ENCODE results near the gene ACTR5. TPM values are rescaled to one million over a fixed set of nuclear protein-coding genes. Genes with fewer than 3 reads are reported as not detected.

Gene ACTR5
- total RNA-seq, 3 donors from 2014 or later = 8.5 to 15.4 (median 13.0) TPM

DNA sequence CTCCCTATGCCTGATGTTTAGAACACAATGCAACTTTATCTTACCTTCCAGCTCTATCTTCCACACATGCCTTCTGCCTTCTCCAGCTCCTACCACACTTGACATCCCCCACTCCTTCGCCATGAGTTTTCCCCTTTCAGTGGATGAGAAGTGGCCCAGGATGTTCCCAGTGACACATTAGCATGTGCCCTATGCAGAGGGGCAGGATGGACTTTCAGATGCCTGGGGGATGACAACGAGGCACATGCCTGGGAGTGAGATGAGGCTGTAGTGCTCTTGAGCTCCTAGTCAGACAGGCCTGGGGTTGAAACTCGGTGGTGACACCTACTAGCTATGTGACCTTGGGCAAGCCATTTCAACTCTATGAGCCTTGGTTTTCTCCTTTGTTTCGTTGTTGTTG is 44.1 kb upstream of the ACTR5 start:
- no peaks in the 10 kb centered on the region for H3K4me1 ChIP-seq
- TF ChIP-seq POLR2A (IDR thresholded peaks at IDR 0.05) = no peak
- TF ChIP-seq, protein P1, sequence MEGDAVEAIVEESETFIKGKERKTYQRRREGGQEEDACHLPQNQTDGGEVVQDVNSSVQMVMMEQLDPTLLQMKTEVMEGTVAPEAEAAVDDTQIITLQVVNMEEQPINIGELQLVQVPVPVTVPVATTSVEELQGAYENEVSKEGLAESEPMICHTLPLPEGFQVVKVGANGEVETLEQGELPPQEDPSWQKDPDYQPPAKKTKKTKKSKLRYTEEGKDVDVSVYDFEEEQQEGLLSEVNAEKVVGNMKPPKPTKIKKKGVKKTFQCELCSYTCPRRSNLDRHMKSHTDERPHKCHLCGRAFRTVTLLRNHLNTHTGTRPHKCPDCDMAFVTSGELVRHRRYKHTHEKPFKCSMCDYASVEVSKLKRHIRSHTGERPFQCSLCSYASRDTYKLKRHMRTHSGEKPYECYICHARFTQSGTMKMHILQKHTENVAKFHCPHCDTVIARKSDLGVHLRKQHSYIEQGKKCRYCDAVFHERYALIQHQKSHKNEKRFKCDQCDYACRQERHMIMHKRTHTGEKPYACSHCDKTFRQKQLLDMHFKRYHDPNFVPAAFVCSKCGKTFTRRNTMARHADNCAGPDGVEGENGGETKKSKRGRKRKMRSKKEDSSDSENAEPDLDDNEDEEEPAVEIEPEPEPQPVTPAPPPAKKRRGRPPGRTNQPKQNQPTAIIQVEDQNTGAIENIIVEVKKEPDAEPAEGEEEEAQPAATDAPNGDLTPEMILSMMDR (IDR thresholded peaks at IDR 0.05) = no peak
- H3K27me3 ChIP-seq = peaks cover 0 to 73% of the 10 kb centered on the region in 2 donors
- H3K4me3 ChIP-seq = no peak overlapping the region
- H3K9me3 ChIP-seq = no peaks in the 10 kb centered on the region
- intact Hi-C loops (cut with DNase I; ENCODE audit: low total_unique reads) = no loop called here
- H3K27ac ChIP-seq = no peak overlapping the region
- no peak for DNase-seq (ENCODE audit: low spot score in 2 of 2)
- no peaks in the 10 kb centered on the region for H3K36me3 ChIP-seq

DNA sequence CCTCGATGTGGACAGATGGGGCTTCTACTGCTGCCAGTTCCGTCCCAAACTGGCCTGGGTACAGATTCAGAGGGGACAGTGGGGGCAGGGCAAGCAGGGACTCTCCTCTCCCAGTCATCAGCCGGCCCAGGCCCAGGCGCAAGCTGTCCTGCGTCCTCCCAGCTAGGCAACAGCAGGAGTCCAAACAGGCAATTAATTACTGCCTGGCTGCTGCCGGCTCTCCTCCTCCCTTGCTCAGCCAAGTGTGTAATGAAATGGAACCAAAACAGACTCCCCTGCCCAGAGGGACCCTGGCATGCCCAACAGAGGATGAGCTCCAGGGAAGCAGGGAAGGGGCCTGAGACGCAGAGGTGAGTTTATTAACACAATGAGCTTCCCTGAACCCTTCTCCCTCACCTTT is 41.8 kb upstream of the ACTR5 start:
- H3K36me3 ChIP-seq = no peaks in the 10 kb centered on the region
- DNase-seq (ENCODE audit: low spot score in 2 of 2) = no peak
- no peaks in the 10 kb centered on the region for H3K4me1 ChIP-seq
- H3K9me3 ChIP-seq = no peaks in the 10 kb centered on the region
- H3K27me3 ChIP-seq = peaks cover 0 to 57% of the 10 kb centered on the region in 2 donors
- H3K27ac ChIP-seq = no peak overlapping the region
- no peak for TF ChIP-seq POLR2A (IDR thresholded peaks at IDR 0.05)
- no peak for TF ChIP-seq POLR2AphosphoS5 (IDR thresholded peaks at IDR 0.05)
- TF ChIP-seq, protein P1 (IDR thresholded peaks at IDR 0.05) = no peak
- intact Hi-C loops (cut with DNase I; ENCODE audit: low total_unique reads) = no loop called here
- no peak overlapping the region for H3K4me3 ChIP-seq

DNA sequence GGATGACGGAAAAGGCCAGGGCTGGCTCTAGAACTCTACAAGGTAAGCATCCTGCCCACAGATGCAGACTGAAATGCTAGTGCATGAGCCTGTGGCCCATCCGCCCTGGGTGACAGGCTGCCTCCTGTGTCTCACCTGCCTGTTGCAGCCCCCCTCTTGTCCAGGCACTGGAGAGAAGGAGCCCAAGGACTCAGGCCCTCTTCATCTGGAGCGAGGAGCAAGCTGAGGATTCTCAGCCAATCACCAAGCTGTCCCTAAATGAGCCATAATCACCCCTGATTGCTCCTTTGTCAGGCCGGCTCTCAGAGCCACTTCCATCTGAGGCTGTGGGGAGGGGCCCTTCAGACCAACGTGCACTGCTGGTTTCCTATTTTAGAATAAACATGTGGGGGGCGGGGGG is 34.0 kb upstream of the ACTR5 start:
- Histone ChIP-seq H3K9me3 (no peaks in the 10 kb centered on the region), H3K27ac (no peak overlapping the region), H3K4me3 (no peak overlapping the region), H3K36me3 (no peaks in the 10 kb centered on the region), H3K27me3 (peaks cover 0 to 67% of the 10 kb centered on the region in 2 donors), H3K4me1 (no peaks in the 10 kb centered on the region)
- TF ChIP-seq POLR2AphosphoS5 (IDR thresholded peaks at IDR 0.05) (no peak), POLR2A (IDR thresholded peaks at IDR 0.05) (no peak)
- TF ChIP-seq, protein P1 (IDR thresholded peaks at IDR 0.05) = no peak
- no peak for DNase-seq (ENCODE audit: low spot score in 2 of 2)
- intact Hi-C loops (cut with DNase I; ENCODE audit: low total_unique reads) = no loop called here

DNA sequence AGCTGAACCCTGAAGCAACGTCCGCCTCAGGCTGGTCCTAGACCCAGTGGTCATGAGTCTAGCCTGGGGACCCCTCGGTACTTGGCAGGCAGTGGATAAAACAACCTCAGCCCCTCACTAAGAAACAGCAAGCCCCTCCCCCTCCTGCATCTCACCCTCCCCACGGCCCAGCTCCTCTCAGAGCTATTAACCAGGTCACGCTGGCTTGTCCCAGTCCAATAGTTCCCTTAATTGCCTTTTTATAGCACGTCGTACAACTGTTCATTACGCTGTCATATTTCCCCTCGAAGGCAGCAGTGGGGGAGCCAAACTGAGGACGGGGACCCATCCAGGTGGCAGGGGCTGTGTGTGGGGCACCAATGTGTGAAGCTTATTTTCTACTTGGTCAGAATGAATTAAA is 32.6 kb upstream of the ACTR5 start:
- Histone ChIP-seq H3K9me3 (no peaks in the 10 kb centered on the region), H3K4me1 (no peaks in the 10 kb centered on the region), H3K4me3 (no peak overlapping the region), H3K27me3 (peaks cover 0 to 80% of the 10 kb centered on the region in 2 donors), H3K27ac (no peak overlapping the region), H3K36me3 (no peaks in the 10 kb centered on the region)
- intact Hi-C loops (cut with DNase I; ENCODE audit: low total_unique reads) = no loop called here
- DNase-seq (ENCODE audit: low spot score in 2 of 2) = no peak
- TF ChIP-seq, protein P1 (IDR thresholded peaks at IDR 0.05) = no peak
- no peak for TF ChIP-seq POLR2A (IDR thresholded peaks at IDR 0.05)
- no peak for TF ChIP-seq POLR2AphosphoS5 (IDR thresholded peaks at IDR 0.05)

DNA sequence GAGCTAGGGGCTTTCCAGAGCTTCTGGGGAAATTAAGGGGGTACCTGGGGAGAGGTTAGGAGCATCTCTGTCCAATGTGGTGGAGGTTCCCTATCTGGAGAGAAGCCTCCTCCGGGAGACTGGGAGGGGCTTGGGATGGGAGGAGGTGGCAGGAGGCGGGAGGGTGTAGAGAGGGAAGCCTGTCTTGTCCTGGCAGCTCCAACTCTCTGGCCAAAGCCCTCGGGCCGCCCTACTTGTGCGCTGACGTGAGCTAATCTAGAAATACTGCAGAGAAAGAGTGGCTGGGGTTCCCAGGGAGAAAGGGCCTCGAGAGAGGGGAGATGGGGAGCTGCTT is 25.6 kb upstream of the ACTR5 start:
- TF ChIP-seq POLR2A (IDR thresholded peaks at IDR 0.05) (no peak), POLR2AphosphoS5 (IDR thresholded peaks at IDR 0.05) (no peak)
- TF ChIP-seq, protein P1 (IDR thresholded peaks at IDR 0.05) = no peak
- no peaks in the 10 kb centered on the region for H3K36me3 ChIP-seq
- no peak overlapping the region for H3K4me3 ChIP-seq
- no peak for DNase-seq (ENCODE audit: low spot score in 2 of 2)
- intact Hi-C loops (cut with DNase I; ENCODE audit: low total_unique reads) = no loop called here
- peaks cover 3 to 96% of the 10 kb centered on the region in 2 donors for H3K27me3 ChIP-seq
- no peaks in the 10 kb centered on the region for H3K9me3 ChIP-seq
- H3K4me1 ChIP-seq = no peaks in the 10 kb centered on the region
- H3K27ac ChIP-seq = no peak overlapping the region
